Caki2 (cell line): Measurements from ENCODE around the gene ARID1B. TPM values are rescaled to one million over a fixed set of nuclear protein-coding genes. Genes with fewer than 3 reads are reported as not detected.
"Not testable (repeated sequence)": the region's sequence is repeated elsewhere in the genome, so short reads cannot be mapped to it uniquely, and the experiment has no call there.

Source experiments
- DNase-seq: peaks from one replicate; pipeline ENCODE4 v3.0.0-alpha.2; 2015; ENCODE audit warnings: low read depth
- in situ Hi-C: cut with HindIII; loops from 2 replicates; pipeline ENCODE4 v1.10.0; 2016; ENCODE audit warnings: low sequenced_read_pairs, low pct_unique_long_range_greater_than_20kb, mixed read lengths
- total RNA-seq: library from RNA; depleted of rRNA; stranded (reverse); fragments of >200 nt; shearing (Covaris generic); gene quantifications from 2 replicates; pipeline ENCODE4 v1.2.3, GENCODE V29; 2014; ENCODE audit warnings: low replicate concordance

The ARID1B gene
- total RNA-seq, 1 experiment from 2014 or later: 6.9 TPM

DNA sequence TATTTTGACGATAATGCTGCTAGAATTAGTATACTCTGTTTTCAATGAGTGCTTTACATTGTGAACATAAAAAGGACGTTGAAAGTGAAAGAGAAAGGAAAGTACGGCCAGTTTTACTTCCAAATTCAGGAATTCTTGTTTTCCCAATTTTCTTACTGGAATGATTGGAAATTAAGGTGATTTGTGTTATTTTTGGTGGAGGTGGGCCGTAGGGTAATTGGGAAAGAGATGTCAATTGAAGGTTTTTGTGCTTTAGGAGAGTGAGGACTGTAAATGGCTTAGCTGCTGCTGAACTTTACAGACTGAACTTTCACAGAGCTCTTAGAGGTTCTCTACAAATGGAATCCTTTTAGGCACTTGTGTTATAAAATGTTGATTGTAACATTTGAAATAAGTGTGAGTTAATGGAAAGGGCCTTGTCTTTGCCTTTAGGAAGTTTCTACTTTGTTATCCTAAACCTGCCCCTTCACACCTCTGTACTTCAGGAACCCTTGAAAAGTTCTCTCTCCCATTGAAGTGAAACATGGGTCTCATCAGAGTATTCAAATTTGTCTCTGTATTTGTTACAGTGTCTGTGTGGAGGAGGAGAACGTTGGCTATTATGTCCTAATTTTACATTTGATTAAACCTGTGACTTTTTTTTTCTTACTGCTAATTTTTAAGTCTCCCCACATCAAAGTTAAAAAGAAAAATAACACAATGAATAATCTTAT, 256.4 kb downstream of the ARID1B start:
- in situ Hi-C loops: no loop called here
- DNase-seq: no peak

DNA sequence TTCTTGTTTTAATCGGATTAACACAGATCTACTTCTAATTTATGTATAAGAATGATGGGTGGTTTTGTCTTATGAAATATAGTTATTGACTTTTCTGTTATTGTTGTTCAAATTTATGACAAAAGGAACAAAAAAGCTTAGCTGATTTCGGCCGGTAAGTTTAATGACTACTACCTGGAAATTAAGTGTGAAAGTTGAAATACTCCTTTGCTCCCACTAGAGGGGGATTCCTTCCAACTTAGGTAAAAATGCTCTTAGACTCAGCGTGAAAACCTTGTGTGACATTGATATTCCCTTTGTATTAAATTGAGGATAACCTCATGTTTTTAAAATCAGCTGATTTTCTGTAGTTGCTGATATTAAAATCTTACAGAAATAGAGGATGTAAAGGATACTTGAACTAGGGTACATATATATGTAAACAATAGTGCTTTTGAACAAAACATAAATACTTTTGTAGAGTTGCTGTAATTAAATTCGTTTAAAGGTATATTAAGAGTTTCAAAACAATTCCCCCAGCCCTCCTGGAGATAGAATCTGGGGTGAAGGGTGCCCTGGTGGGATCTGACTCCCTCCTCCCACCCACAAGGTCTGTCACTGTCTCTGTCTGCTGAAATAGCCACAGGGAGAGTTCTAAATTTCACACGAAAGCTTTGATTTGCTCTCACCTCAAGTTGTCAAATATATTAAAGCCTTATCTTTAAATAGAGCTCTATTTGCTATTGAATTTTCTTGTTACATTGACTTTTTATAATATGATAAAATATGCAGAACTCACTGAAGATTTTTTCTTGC, 257.5 kb downstream of the ARID1B start:
- no peak for DNase-seq
- in situ Hi-C loops: no loop called here

DNA sequence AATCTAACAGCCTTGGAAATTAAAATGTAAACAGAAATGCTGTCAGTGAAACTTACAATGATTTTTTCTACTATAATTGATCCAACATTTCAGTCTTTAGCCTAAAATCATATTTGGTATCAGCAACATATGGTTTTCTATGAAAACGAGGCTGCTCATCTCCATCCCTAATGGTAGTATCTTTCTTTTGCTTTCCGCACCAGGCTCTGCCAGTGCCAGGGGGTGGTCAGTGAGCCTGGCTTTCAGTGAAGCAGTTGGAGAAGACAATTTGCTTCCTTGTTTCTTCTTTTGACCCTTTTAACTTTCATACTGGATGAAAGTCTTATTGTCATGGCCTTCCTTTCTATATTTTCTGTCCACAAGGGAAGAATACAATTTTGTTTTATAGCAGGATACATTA, 258.4 kb downstream of the ARID1B start:
- DNase-seq: no peak
- in situ Hi-C loops: no loop called here

GRCh38 chr6:157036245-157036711, 259.1 kb downstream of the ARID1B start:
- in situ Hi-C loops: no loop called here
- no peak for DNase-seq

GRCh38 chr6:157037165-157037564, 260.0 kb downstream of the ARID1B start:
- in situ Hi-C loops: no loop called here
- DNase-seq: no peak

GRCh38 chr6:157038610-157039009, 261.4 kb downstream of the ARID1B start:
- in situ Hi-C loops: no loop called here
- DNase-seq: no peak

DNA sequence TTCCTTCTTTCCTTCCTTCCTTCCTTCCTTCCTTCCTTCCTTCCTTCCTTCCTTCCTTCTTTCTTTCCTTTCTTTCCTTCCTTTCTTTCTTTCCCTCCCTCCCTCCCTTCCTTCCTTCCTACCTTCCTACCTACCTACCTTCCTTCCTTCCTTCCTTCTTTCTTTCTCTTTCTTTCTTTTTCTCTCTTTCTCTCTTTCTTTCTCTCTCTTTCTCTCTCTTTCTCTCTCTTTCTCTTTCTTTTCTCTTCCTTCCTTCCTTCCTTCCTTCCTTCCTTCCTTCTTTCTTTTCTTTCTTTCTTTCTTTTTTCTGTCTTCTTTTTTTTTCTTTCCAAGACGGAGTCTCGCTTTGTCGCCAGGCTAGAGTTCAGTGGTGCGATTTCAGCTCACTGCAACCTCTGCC, 262.5 kb downstream of the ARID1B start:
- in situ Hi-C loops: not testable (repeated sequence)

DNA sequence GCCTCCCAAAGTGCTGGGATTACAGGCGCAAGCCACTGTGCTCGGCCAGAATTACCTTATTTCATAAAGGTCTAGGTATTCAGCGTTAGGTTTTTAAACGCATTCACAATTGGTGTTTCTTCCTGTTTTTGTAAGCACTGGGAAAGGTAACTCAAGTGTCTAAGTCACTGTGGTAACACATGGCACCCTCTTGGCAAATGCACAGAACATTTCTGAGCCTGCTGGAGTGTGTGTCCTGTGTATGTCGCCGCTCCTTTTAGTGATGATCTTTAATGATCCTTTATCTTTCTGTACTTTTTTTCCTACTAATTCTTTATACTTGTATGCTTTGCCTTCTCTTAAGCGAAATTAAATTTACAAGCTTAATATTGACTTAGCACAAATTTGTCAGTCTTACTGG, 263.0 kb downstream of the ARID1B start:
- in situ Hi-C loops: no loop called here
- DNase-seq: no peak

More for the DNA sequence above, 262.5 kb downstream of the ARID1B start:
- not testable (repeated sequence) for DNase-seq

- peak; percentile 23 for DNase-seq
- in situ Hi-C loops: no loop called here
Measured at GRCh38 chr6:157045831-157046454, 268.8 kb downstream of the ARID1B start.

DNA sequence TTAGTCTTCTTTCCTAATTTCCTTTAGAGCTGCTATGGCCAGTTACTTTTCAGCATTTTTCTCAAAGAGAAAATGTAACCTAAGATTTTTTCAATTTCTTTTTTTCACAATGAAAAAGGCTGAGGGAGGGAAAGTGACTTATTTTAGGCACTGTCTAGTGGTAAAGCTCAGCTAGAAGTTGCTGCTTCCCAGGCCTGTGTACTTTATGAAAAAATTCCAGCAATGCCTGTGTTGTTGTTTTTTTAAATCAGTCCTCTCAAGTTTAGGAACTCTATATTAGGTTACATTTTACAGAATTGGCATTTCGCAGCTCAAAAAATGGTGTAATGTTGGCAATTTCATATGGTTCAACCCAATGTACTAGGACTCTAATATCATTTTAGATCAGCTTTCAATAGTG, 269.6 kb downstream of the ARID1B start:
- in situ Hi-C loops: no loop called here
- DNase-seq: no peak

DNA sequence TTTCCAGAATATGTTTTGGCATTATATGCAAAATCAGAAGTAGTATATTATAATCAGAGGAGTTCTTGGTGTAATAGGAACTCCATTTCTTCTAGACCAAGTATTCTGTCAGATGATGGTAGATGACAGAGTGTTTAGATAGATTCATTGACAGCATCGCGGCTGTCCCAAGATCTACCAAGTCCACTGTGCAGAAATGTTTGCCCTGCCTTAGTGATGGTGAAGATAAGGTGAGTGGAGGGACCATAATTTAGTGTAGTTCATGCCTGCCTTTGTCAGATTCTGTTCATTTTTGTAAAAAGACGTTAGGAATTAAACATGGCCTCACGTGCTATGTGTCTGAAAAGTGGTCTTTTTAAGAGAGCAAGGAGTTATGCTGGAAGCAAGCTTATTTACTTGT, 270.1 kb downstream of the ARID1B start:
- in situ Hi-C loops: no loop called here

DNA sequence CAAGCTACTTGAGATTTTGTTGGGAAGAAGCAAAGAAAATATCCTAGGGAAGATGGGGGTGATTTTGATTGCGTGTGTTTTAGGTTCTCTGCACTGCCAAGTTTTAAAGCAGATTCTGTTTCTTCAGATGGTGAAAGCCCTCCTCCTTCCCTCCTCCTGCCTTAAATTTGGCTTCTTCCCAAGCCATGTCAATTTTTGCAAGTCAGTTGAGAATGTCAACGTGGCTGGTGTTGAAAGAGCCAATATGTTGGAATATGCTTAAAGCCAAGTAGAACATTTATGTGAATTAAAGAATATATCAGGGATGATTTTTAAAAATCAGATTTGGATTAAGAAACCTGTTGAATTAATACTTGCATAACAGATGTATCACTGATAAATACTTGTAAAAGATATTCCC, 270.8 kb downstream of the ARID1B start:
- in situ Hi-C loops: no loop called here
- no peak for DNase-seq

More for the DNA sequence above, 270.1 kb downstream of the ARID1B start:
- no peak for DNase-seq

DNA sequence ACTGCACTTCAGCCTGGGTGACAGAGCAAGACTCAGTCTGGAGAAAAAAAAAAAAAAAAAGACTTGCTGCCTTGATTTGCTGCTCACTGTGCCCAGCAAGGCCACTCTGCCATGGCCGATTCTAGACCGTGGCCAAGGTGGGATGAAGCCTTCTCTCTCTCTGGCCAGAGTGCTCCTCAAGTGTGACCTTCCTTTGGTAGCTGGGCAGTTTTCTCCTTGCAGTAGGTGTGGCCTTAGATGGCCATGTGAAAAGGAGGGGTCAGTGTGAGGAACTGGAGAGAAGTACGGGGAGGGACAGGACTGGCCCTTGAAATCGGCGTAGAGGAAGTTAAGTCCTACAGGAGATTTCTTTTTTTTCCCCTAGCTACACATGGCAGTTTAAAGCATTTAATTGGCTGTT, 272.0 kb downstream of the ARID1B start:
- in situ Hi-C loops: no loop called here
- no peak for DNase-seq

DNA sequence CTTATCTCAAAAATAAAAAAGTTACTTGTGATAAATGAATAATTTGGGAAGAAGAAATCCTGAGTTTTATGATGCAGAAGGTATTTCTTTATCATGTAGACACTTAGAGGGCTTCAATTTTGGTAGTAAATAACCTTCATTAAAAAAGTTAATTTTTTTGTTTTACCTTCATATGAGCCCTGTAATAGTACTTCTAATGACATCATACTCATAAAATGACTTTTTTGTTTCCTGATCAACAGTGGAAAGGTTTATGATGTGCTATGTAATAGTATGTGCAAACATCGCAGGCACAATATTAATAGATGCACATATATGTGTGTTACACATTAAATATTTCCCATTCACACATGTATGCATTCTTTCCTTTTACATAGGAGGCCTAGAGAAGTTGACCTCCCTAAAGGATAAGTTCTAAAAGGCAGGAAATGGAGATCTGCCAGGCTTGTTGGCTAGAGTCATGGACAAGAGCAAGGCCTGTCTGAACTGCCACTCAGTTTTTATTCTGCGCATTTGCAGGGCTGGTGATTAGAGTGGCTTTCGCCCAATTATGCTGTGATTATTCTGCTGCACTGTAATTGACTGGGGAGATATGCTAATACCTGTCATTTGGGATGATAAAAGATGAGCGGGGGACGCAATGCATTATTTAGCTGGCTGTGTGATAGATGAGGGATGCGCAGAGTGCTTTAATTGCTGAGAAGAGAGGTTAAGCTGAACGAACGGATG, 273.5 kb downstream of the ARID1B start:
- no peak for DNase-seq
- in situ Hi-C loops: no loop called here

DNA sequence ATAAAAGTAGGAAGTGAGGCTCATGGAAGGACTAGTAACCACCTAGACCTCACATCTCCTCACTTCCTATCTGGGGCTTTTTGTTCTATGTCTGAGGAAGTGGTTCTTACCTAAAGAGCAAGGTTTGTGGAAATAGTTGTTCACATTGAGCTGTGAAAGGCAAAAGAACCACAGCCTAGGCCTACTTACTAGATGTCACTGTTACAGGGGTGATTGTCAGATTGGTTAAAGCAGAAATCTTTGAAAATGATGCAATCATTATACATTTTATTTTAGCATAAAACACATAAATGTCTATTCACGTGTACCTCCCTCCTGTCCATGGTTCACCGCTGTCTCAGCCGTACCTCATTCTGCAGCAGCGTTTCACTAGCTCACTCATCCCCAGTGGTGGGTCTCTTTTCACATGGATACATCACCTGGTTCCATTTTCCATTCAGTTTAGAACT, 277.4 kb downstream of the ARID1B start:
- DNase-seq: no peak
- in situ Hi-C loops: no loop called here

DNA sequence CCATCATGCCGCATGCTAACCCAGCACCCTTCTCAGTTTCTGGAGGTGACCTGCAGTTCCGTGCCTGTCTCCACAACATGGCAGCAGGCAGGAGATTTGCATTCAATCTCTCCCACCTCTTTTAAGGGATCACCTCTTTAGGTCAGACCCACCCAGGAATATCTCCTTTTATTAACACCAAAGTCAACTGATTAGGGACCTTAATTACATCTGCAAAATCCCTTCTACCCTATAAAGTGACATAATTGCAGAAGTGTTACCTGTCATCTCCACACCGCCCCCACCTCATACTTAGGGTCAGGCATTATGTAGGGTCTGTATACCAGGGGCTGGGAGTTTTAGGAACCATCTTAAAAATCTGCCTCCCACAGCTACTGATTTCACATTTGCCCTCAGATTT, 278.7 kb downstream of the ARID1B start:
- no peak for DNase-seq
- in situ Hi-C loops: no loop called here

DNA sequence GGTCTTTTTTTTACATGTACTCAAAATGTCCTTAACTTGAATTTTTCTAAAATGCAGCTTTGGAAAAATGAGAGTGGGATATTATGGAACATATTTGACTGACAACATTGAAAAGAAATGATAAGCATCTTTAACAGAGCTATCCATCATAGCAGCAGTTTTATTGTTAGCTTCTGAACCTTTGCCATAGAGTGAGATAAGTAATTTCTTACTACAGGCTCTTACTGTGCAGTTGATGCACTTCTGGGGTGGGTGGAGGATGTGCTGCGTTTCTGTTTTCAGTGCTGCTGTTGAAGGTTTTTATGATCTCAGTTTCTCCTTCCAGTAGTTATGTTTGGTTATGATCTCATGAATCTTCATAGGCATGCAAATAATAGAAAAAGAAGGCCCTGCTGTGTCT, 279.1 kb downstream of the ARID1B start:
- no peak for DNase-seq
- in situ Hi-C loops: no loop called here

- in situ Hi-C loops: no loop called here
- no peak for DNase-seq
Measured at GRCh38 chr6:157058574-157058973, 281.4 kb downstream of the ARID1B start.
